Stimulated activated CD4-positive, alpha-beta T cell treated with anti-CD3 and anti-CD28 coated beads, Interleukin-1b, Interleukin-23, amount 100 ng/mL, for 48 hours (primary cell): Measurements from ENCODE around the gene EHD1.

Experiments
- DNase-seq: peaks from one replicate; pipeline ENCODE4 v3.0.0-alpha.2; 2020

Gene EHD1

GRCh38 chr11:64871492-64871891 lies 6.9 kb downstream of the EHD1 start:
- DNase-seq: no peak

- DNase-seq: no peak
Measured at GRCh38 chr11:64870893-64871466, 7.4 kb downstream of the EHD1 start.

GRCh38 chr11:64870176-64870892 lies 8.1 kb downstream of the EHD1 start:
- DNase-seq: no peak

DNA sequence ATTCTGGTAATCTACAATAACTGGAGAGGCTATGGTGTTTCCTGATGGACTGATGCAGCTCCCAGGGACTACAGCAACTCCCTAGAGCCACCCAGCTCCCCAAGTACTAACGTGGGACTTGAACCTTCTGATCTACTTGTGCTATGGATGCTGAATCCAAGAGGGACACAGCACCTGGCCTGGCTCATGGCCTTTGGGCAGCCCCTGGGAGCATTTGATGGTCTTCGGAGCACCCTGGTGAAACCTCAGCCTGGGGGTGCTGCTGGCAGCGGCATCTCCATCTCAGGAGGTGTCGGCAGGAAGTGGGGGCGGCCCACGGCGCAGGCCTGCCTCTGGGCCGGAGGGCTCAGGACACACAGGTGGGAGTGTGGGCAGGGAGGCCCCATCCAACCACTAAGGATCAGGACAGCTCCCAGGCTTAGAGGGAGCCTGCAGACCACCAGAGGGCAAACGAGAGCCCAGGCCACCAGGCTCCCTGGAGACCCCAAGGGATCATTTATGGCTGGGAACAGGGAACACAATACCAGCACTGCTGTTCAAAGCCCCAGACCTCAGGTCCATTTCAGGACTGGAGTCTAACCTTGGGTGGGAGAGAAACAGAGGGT lies 8.7 kb downstream of the EHD1 start:
- no peak for DNase-seq

DNA sequence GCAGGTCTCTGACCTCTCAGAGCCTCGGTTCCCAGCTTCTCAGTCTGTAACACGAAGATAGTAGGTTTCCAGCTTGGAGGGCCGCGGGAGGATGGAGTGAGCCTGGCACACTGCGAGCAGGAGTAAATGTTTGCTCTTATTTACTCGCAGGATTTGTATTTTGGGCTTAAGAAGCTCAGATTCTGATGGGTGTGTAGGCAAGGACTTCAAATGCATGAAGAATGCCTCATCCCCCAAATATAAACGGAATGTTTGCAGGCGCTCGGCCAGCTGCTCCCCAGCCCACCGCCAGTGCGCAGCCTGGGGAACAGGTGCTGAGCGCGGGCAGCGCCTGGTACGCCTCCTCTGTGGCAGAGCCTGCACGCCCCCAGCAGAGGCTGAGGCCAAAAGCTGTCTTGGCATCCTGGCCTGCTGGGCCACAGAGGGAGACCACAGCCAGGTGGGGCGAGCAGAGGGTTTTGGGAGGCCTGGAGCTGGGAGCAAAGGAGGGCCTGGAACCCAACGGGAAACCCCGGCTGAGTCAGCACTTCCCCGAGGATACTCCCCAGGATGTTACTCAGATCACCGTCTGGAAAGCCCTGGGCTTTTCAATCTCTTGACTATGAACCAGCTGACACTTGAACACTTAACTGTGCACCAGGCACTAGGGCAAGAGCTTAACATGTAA lies 9.4 kb downstream of the EHD1 start:
- peak; percentile 29 for DNase-seq

DNA sequence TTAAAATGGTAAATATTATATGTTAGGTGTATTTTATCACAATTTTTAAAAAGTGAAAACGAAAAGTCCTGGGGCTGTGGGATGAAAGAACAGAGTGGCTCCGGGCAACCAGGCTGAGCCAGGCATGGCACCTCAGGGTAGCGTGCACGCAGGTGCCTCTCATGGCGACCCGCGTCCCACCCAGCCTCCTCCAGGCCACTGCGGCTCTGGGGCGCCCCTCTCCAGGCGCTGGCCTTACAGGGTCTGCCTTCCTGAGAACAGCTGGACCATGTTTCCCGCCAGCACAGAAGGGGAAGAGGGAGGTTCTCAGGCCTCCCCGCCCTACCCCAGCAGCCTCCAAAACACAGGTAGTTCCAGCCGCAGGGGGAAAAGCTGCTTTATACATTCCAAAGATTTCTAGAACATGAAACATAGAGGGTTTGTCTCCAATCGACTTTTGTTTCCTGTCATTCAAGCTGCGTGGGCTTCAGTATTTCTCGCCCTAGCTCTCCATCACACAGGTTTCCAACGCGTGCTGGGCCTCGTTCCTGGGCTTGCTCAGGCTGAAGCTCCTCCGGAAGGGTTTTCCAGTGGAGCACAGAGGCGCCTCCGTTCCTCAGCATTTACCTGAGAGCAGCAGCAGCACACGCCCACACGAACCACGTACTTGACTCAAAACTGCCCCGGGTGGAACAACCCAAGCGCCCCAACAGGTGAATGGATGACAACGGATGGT lies 10.5 kb downstream of the EHD1 start:
- DNase-seq: no peak

DNA sequence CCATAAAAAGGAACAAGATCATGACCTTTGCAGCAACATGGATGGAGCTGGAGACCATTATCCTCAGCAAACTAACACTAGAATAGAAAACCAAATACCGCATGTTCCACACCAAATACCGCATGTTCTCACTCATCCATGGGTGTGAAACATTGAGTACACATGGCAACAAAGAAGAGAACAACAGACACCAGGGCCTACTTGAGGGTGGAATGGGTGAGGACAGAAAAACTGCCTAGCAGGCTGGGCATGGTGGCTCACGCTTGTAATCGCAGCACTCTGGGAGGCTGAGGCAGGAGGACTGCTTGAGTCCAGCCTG lies 12.3 kb downstream of the EHD1 start:
- no peak for DNase-seq

DNA sequence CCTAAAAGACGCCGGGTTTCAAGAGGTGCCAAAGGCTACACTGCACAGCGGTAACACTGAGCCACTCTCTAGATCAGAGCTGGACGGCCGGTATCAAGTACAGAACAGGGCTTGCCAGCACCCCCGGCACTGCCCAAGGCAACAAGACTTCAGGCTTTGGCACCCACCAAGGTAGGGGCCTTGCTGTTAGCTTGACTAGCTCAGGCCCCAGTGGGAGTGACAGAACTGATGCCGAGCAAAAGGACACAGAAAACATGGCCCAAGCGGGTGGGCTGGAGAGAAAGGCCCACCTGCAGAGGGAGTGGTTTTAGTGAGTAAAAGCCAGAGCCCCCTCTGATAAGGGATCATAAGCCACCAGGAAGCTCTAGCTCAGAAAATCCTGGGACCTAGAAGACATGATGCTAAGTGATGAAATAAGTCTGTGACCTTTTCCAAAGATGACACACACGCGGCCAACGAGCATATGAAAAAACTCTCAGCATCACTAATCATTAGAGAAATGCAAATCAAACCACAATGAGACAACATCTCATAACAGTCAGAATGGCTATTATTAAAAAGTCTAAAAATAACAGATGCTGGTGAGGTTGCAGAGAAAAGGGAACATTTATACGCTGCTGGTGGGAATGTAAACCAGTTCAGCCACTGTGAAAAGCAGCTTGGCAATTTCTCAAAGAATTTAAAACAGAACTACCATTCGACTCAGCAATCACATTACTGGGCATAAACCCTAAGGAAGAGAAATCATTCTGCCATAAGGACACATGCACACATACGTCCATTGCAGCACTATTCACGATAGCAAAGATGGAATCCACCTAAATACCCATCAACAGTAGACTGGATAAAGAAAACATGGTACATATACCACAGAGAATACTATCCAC lies 12.9 kb downstream of the EHD1 start:
- peak; percentile 70 for DNase-seq

DNA sequence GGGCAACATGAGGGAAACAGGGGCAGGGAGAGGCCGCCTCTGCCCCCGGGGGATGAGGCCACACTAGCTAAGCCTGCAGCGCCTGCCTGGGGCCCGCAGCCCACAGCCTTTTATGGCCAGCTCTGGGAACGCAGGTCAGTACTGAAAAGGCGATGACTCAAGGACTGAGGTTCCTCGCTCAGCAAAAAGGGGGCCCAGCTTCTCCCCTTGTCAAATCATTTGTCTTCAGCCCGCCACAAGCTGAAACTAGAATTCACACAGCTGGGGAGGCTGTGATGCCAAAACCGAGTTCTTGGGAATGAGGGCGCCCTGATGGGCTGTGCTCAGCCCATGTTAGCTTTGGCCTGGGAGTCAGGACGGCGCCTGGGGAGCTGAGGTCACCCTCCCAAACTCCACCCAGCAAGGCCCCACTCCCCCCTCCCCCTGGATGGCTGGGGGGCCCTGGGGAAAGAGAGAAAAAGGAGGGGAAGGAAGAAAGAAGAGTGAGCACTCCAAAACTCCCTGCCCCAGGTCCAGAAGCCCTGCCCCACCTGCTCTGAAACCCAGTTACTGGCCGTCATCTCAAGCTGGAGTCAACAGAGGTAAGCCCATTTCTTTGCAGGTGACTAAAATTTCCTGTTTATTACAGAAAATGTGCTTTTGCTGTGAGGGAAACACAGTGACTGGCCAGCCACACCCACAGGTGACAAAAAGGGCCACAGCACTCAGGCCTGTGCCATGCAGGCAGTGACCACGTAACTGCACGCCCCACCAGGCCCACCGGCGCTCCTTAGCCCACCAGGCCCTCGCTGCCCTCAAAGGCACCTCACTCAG lies 13.7 kb downstream of the EHD1 start:
- DNase-seq: peak; percentile 83

DNA sequence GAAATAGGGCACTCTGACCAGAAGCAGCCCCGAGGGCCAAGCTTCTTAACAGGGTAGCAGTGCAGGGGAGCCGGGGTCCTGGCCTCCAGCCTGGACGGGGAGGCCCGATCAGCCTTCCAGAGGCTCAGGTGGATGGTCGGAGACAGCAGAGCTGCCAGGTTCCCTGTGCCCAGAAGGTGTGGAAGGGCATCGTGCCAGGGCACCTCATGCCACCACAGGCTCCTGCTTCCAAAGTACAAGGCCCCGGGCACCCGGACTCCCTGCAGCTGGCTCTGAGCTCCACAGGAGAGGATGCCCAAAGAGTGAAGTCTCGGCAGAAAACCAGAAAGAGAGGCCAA lies 14.3 kb downstream of the EHD1 start:
- no peak for DNase-seq

GRCh38 chr11:64863391-64864060 lies 14.9 kb downstream of the EHD1 start:
- no peak for DNase-seq

DNA sequence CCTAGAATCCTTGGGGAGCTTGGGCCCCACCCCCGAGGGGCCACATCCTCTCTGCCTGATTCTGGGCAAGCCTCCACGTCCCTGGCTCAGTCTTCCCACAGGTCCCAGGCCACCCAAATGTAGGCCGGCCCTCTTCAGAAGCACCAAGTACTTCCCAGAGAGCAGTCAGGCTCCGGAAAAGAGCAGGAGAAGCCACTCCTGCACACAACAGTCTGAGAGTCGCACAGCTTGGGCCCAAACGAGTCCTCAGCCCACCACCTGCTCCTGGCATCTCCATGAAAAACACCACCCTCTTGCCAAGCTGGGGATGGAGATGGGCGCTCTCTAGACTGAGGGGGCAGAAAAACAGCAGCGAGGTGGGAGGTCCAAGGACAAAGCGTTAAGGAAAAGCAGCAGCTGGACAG lies 15.4 kb downstream of the EHD1 start:
- DNase-seq: no peak

GRCh38 chr11:64861227-64861975 lies 17.0 kb downstream of the EHD1 start:
- no peak for DNase-seq

DNA sequence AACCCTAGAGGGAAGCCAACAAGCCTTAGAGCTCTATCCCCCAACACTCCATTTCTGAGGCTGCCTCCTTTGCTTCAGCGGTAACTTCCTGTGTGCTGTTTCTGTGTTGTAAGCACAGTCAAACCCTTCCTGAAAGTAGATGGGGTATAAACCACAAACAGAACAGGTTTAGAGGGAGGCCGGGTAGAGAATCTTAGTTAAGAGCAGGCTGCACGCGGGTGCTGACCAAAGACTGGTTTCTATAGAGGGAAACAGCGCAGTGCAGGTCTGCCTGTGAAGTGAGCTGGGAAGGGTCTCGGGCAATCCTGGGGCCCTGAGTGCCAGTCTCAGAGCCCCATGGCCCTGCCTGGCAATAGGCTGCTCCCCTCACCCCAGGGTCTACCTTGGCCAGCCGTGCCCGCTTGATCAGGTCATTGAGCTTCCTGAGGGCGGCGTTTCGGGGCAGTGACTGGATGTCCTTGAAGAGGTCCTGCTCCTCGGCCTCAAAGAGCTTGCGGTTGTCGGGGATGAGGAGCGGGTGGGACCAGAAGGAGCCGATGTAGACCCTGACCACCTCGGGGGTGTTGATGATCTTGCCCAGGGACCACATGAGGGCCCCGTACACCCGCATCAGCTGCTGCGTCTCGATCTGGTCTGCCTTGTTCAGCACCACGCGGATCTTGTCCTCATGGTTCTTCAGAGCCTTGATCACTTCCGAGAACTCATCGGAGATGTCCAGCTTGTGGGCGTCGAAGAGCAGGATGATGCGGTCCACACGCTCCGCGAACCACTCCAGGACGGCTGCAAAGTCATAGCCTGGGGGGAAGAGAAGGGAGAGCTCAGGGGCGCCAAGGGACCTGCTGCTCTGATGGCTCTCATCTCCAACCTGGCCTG lies 18.6 kb downstream of the EHD1 start:
- peak; percentile 76 for DNase-seq

DNA sequence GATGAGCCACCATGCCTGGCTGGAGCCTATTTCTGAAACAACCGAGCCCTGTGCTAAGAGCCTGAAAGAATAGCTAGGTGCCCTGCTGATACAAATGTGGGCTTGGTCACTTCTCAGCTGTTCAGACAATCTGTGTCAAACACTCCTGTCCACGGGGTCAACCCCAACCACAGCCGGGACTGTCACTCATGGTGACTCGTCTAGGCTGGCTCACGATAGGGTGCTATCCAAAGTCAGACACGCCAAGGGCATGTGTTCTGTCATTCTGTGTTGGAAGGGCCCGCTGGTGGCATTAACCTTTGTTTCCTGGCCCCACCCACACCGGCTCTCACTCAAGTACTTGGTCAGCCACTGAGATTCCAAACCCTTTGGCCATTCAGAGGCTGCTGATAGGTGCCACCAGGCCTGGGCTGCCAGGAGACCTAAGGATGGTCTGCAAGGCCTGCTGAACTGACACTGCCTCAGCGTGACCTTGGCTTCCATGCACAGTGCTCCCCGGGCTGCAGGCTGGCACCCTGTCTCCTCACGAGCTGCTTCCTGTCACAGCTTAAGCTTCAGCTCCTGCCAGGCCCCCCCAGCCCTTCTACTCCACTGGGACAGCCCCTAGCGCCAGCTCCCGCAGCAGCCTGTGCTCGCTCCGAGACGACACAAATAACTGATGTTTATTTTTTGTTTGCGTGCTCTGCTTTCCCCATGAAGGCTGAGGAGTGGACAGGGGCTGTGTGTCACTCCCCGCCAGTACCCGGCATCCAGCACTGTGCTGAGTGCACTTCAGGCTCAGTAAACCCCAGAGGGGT lies 19.8 kb downstream of the EHD1 start:
- peak; percentile 71 for DNase-seq

- DNase-seq: no peak
Measured at GRCh38 chr11:64857485-64857884, 20.9 kb downstream of the EHD1 start.

DNA sequence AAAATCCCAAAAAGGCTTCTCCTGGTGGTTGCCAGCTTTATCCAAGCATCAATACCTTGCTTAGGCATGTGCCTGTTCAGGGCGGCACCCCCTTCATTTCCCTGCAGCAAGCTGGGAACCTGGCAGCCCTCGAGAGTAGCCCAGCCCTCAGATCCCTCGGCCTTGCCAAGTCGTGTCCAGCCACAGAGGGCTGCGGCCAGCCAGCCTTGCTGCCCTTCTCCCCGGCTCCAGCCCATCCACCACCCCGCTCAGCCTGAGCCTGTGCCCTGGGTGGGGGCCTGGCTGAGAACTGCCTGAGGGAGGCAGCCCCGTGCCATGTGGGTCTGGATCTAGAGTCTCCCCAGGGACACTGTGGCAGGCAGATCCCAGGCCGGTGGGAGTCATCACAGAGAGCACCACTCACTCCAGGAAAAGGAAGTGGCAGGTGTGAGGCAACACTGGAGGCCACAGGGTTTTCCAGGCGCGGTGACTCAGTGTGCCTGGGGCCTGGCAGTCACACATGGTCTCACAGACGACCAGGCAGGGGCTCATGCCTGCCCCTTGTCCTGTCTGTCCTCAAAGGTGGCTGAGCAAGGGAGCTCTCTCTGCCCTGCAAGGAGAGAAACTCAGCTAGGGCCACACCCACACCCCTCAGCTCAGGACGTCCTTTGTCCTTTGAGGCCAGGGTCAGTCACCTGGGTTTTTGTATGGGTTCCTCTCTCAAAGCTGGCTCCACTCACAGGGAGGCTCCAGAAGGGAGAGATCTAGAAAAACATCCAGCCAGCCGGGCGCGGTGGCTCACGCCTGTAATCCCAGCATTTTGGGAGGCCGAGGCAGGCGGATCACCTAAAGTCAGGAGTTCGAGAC lies 21.8 kb downstream of the EHD1 start:
- peak; percentile 85 for DNase-seq
